Activated CD4-positive, CD25-positive, alpha-beta regulatory T cell (primary cell): ENCODE measurements around the gene TMEM14A.
"Not testable (repeated sequence)": the region's sequence is repeated elsewhere in the genome, so short reads cannot be mapped to it uniquely, and the experiment has no call there.

Source experiments
- DNase-seq, 4 experiments: peaks; one replicate each; lab custom pipeline; 2025; lab: John Stamatoyannopoulos, UW

TMEM14A gene

DNA sequence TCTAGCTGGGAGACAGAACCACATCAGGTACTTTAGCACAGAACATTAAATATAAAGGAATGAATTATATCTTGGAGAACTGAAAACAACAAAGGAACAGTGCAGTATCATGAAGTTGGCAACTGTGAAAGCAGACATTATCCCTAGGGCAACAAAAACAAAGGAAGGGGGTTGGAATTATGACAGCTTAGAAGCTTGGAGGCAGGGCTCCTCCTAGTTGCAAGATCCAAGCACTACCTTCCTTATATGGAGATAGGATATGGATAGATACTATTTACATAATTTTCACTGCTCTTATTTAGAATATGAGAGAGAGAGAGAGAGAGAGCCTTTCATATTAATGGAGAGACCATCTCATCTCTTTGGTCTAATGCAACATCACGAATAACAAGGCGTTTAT lies 27.0 kb downstream of the TMEM14A start:
- DNase-seq: no peak

DNA sequence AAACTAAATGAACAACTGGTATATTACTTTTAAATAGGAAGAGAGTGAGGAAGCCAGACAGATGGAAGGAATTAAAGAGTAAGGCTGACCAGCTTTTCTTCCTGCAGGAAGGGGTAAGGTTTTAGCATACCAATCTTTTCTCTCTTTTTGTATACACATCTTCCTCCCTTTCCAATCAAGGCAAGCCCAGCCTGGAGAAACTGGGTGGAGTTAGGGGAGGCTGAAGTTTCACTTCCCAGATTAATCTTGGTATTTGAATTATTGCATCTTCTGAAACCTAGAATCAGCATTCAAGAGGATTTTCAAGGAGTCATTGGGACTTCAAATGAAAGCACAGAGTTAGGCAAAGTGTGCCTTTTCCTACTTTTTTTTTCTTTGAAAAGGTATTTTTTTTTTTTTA lies 33.1 kb downstream of the TMEM14A start:
- DNase-seq: no peak

- DNase-seq: not testable (repeated sequence)
Measured at GRCh38 chr6:52704781-52705502, 34.0 kb downstream of the TMEM14A start.

DNA sequence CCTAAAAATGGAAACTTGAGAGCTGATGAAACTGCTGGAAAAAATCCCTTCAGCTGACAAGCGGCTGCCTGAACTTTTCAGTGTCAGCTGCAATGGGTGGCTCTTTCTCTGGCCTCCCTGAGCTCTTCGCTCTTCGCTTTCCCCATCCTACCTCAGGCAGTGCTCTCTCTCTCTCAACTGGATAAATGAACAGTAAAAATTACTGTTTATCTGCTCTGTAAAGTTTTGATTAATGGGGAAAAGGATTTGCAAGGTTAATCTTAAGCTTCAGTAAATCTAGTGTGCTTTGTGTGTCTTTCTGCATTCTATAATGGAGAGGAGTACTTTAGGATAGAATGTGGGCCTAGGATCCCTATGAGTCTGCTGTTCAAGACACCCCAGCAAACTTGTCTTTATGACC lies 35.1 kb downstream of the TMEM14A start:
- no peak for DNase-seq

DNA sequence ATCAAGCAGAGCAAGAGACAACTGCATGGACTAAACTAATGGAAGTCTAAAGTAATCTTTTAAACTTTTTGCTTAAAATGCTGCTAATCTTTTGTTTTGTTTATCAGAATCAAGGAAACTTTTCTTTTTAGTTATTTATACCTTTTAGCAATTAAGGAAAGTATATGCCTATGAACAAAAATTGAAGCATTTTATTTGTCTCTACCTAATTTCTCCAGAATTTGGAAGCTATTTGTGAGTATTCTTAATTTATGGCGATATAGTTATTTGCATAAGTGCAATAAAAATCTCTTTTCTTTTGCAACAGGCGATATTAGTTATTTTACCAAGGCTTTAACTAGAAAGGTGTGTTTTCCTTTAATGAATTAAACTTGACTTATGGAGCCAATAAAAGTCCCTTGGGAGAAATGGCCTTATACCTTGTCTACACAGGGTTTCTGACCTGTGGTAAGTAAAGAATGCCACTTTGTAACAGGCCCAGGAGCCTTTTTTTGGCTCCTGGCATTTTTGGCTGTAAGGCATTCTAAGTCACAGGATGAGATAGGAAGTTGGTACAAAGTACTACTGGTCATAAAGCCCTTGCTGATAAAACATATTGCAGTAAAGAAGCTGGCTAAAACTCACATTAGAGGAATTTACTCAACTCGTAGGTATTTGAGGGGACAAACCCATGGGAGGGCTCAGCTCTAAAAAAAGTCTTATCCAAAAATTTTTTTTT lies 37.2 kb downstream of the TMEM14A start:
- DNase-seq: no peak

- DNase-seq: no peak
Measured at GRCh38 chr6:52712136-52712535, 41.2 kb downstream of the TMEM14A start.

GRCh38 chr6:52714761-52715160 lies 43.8 kb downstream of the TMEM14A start:
- not testable (repeated sequence) for DNase-seq

- no peak for DNase-seq
Measured at GRCh38 chr6:52718550-52718949, 47.6 kb downstream of the TMEM14A start.

DNA sequence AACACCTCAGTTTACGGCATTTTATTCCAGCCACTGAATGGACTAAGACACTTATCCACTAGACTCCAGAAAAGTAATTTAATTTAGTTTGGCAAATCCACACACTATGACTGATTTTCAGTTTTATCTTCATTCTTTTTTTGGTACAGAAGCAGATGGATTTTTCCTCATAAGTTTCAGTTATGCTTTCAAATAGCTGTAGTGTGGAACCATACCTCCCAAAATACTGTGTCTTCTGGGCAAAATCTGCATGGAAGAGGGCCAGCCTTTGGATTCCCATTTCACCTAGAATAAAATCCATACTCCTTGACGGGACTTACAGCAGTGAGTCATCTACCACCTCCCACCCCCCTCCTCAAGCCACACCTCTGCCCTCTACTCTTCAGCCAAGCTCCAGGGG lies 49.4 kb downstream of the TMEM14A start:
- DNase-seq: no peak

GRCh38 chr6:52724042-52724405 lies 53.1 kb downstream of the TMEM14A start:
- no peak for DNase-seq

DNA sequence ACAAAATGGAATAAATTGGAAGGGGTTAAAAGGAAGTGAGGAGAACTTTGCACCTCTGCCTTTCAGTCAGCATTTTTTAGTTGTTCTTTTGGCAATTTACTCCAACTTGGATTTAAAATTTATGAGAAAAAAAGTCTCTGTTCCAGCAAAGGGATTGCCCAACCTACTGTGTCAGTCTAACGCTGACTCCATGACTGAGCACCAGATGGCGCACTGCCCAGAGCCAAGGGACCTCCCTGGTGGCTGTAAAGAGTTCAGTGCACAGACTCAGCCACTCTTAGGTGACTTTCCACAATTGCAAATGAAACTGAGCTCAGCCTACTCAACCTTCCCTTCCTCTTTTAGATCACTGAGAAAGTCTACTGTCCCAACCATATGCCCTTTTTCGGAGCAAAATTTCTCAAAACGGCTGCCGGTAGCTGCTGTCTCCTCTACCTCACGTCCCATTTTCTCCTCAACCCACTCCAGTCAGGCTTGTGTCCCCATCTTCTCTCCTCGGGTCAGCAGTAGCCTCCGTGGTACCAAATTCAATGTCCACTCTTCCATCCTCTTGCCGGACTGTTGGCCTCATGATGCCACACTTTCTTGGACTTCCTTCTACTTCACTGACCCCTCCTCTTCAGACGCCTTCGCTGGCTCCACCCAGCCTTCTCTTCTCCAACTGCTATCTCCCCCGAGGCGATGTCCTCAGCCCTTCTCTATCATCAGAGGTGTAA lies 53.7 kb downstream of the TMEM14A start:
- DNase-seq: peak in 2 of 4 experiments; percentile 6 to 10

DNA sequence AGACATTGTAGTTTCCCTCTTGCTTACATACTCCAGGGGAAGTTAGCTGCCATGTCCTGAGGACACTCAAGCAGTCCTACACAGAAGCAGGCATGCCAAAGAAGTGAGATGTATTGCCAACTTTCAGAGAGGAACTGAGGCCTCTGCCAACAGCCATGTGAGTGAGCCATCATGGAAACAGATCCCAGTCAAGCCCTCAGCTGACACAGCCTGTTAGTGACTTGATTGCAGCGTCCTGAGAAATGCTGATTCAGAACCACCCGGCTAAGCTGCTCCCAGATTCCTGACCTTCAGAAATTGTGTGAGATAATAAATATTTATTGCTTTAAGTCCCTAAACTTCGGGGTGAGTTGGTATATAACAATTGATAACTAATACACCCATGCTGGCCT lies 54.2 kb downstream of the TMEM14A start:
- no peak for DNase-seq

DNA sequence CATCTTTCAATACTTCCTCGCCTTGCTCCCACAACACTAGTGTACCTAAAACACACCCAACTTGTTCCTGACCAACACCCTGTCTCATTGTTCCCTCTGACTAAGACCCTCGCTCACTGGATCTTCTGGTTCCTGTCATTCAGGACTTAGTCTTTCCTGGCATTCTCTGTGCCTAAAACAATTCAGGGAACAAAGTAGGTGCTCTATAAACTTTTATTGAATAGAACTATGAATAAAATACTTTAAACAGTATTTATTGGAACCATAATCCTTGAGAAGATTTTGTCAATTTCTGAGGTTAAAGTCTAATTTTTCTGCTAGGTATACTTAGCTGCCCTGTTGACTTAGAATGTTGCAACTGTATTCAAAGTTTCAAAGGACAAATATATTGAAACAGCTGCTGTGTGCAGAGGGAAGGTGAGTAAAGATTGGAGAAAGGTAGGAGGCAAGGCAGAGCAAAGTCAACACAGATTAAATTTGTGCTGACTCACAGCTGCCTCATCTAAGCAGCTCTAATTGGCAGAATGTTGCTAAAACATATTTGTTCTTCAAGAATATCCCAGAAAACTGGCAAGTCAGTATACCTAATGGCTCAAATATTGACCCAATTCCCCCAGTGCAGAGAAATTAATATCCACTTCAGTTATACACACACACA lies 54.8 kb downstream of the TMEM14A start:
- no peak for DNase-seq

GRCh38 chr6:52726193-52726542 lies 55.3 kb downstream of the TMEM14A start:
- no peak for DNase-seq

DNA sequence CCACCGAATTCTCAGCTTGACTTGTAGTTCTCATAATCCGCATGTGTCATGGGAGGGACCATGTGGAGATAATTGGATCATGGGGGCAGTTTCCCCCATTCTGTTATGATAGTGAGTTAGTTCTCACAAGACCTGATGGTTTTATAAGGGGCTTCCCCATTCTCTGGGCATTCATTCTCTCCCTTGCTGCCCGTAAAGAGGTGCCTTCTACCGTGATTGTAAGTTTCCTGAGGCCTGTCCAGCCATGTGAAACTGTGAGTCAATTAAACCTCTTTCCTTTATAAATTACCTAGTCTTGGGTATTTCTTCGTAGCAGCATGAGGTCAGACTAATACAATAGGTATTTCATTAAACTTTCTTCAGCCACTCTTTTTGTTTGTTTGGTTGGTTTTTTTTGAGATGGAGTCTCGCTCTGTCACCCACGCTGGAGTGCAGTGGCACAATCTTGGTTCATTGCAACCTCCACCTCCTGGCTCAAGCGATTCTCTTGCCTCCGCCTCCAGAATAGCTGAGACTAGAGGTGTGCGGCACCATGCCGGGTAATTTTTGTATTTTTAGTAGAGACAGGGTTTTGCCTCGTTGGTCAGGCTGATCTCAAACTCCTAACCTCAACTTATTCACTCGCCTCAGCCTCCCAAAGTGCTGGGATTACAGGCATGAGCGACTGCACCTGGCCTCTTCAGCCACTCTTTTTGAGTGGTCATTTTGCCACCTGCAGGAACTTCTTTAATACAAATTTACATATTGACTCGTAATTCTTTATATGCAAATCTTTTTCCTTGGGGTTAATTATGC lies 56.0 kb downstream of the TMEM14A start:
- no peak for DNase-seq

- no peak for DNase-seq
Measured at GRCh38 chr6:52727908-52728307, 57.0 kb downstream of the TMEM14A start.

DNA sequence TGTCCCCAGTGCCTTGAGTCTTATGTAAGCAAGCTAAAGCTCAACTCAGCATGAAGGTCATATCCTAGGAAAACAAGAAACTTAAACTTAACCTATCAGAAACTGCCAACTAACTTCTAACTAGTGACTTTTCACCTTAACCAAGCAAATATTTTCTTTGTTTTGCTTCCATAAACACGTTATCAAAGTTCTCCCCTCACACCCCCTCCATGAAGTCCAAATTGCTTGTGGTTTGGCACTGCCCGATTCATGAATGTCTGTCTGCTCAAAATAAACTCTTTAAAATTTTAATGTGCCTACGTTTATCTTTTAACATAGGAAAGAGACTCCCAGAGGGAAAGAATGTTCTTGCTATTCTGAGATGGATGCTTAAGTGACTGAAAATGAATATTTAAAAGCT lies 57.5 kb downstream of the TMEM14A start:
- DNase-seq: no peak

DNA sequence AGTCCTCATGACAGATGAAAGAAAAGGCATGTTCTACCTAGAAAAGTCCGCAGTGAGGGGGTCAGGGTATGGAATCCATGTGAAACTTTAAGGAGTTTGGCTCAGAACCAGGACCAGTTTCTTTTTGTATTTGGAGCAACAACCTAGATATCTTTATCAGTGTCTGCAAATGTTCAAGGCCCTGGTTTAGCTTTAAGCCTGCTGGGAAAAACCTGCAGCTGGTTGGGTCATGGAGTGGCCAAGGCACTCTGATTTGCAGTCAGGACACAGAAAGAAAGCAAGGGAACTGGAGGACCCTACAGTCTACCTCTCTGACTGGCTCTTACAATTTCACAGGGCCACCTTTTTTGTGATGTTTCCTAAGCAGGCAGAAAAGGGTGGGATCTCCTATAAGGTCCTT lies 58.7 kb downstream of the TMEM14A start:
- no peak for DNase-seq

DNA sequence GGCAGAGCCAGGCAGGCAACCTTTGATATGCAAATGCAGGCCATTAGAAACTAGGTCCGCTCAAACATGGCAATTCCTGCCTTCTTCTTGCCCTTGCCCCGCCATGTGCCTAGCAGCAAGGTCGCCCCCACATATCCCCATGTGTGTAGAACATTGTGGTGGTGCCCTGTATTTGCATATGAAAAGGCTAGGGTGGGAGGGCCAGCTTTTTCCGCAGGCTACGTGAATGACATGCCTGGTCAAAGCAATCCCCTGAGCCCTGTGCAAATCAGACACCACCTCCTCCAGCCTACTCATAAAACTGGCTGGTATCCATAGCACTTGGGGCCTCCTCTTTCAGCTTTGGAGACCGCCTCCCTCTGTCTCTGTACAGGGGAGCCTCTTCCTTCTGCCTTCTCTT lies 60.8 kb downstream of the TMEM14A start:
- DNase-seq: no peak

DNA sequence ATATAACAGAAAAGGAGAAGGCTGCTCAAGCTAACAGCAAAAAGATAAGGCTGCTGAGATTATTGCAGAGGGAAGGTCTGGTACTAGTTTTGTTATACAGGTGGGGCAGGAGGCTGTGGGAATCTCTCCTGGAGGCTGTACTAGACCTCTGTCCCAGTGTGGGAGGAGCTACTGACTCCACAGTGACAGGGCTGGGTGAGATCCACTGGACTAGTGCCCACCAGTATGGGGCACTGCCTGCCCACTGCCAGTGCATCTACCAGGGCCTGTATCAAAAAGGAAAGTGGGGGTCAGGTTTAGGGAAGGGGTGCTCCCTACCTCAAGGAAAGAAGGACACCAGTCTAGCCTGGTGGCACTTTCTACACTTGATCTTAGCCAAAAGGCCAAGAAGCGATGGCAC lies 62.3 kb downstream of the TMEM14A start:
- DNase-seq: no peak

DNA sequence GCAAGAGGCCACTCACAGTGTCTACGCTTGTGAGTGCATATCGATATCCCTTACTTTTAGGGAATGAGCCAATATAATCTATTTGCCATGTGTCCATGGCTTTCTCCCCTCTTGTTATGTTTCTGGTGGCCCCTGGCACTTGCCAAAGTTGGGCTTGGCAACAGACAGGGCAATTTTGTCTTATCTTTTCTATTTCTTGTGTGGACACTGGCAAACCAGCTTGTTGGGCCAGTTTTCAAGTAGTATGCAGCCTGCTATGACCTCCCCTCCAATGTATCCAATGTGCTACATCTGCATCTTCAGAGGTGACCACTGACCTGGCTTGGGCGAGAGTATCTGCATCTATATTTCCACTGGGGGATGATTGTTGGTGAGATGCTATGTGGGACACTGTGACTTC lies 63.2 kb downstream of the TMEM14A start:
- DNase-seq: no peak

GRCh38 chr6:52735071-52735470 lies 64.2 kb downstream of the TMEM14A start:
- DNase-seq: no peak
